Activated naive CD4-positive, alpha-beta T cell treated with anti-CD3 and anti-CD28 coated beads for 36 hours (primary cell): ENCODE data around the gene ACSS1. TPM values are rescaled to one million over a fixed set of nuclear protein-coding genes. Genes with fewer than 3 reads are reported as not detected.
A peak's percentile ranks its signal among the peaks of the same experiment; 100 is the strongest.

ENCODE experiments used
- CTCF ChIA-PET: fragments of 350-600 bp; sonication (Branson Sonifier 250); formaldehyde crosslinking; loops from one replicate; lab custom pipeline; 2021; ENCODE audit warnings: antibody characterized with exemption; lab: Charles Lee
- DNase-seq: peaks from one replicate; pipeline ENCODE4 v3.0.0-alpha.2; 2020
- H3K27ac Mint-ChIP-seq: one replicate; pipeline ENCODE4 v1.8.0; 2021; ENCODE audit warnings: mild to moderate bottlenecking, mixed read lengths
- H3K27me3 Mint-ChIP-seq: one replicate; pipeline ENCODE4 v1.8.0; 2021; ENCODE audit warnings: low read depth, mixed read lengths
- H3K36me3 Mint-ChIP-seq: one replicate; pipeline ENCODE4 v1.8.0; 2021; ENCODE audit warnings: low read depth, mixed read lengths
- H3K4me1 Mint-ChIP-seq: one replicate; pipeline ENCODE4 v1.8.0; 2021; ENCODE audit warnings: low read depth, mixed read lengths
- H3K4me3 Mint-ChIP-seq: one replicate; pipeline ENCODE4 v1.8.0; 2021; ENCODE audit warnings: mild to moderate bottlenecking, moderate library complexity, mixed read lengths
- H3K9me3 Mint-ChIP-seq: one replicate; pipeline ENCODE4 v1.8.0; 2021; ENCODE audit warnings: mixed read lengths
- intact Hi-C: fragments of 100-400 bp; cut with micrococcal nuclease; formaldehyde crosslinking; loops from one replicate; pipeline ENCODE4 v1.15.1; 2023
- total RNA-seq, 2 experiments: library from RNA; stranded (reverse); gene quantifications; one replicate each; pipeline ENCODE4 v1.2.3, GENCODE V29; 2021

Gene ACSS1
- total RNA-seq, result 10 to 100 TPM in 1 of 2 experiments, 1 to 10 TPM in 1; 9.4 to 10.1 TPM

GRCh38 chr20:25058051-25058846 is at the start of gene ACSS1:
Gene ACSS1, minus strand, starts transcription at chr20:25058139. Its CDS starts 37 bp downstream, at chr20:25058102.
- CTCF ChIA-PET, result interaction anchor here (0.6 to 2.8 kb wide), 3 partner anchors 20 to 680 kb away, joined by 3 to 24 read pairs (median 3); no protein-coding TSS in a partner anchor
- no peaks in the 10 kb centered on the region for H3K36me3 Mint-ChIP-seq
- no peaks in the 10 kb centered on the region for H3K27me3 Mint-ChIP-seq
- peak within 1 kb of the TSS; percentile 72 for H3K4me3 Mint-ChIP-seq
- peaks cover 37% of the 10 kb centered on the region for H3K4me1 Mint-ChIP-seq
- DNase-seq, result peak; percentile 80
- no peaks in the 10 kb centered on the region for H3K9me3 Mint-ChIP-seq
- H3K27ac Mint-ChIP-seq, result peak within 1 kb of the TSS; percentile 72
- intact Hi-C loops, result loop anchor here (1.0 to 10.0 kb wide), 4 partner anchors 32 to 1693 kb away; partner anchors contain the start of genes GINS1 and GZF1

GRCh38 chr20:25103526-25103925 is 45.6 kb upstream of the ACSS1 start:
- H3K27me3 Mint-ChIP-seq, result peaks cover 16% of the 10 kb centered on the region
- CTCF ChIA-PET, result interaction anchor here (0.6 kb wide), 1 partner anchor 89 kb away, joined by 4 read pairs; no protein-coding TSS in a partner anchor
- H3K27ac Mint-ChIP-seq, result no peak overlapping the region
- DNase-seq, result no peak
- H3K4me1 Mint-ChIP-seq, result peaks cover 11% of the 10 kb centered on the region
- no peaks in the 10 kb centered on the region for H3K9me3 Mint-ChIP-seq
- intact Hi-C loops, result no loop called here
- no peak overlapping the region for H3K4me3 Mint-ChIP-seq
- H3K36me3 Mint-ChIP-seq, result no peaks in the 10 kb centered on the region

- no peaks in the 10 kb centered on the region for H3K9me3 Mint-ChIP-seq
- DNase-seq, result no peak
- H3K4me3 Mint-ChIP-seq, result no peak overlapping the region
- H3K4me1 Mint-ChIP-seq, result peaks cover 11% of the 10 kb centered on the region
- CTCF ChIA-PET, result interaction anchor here (1.0 kb wide), 1 partner anchor 17 kb away, joined by 3 read pairs; no protein-coding TSS in a partner anchor
- no peaks in the 10 kb centered on the region for H3K36me3 Mint-ChIP-seq
- H3K27ac Mint-ChIP-seq, result no peak overlapping the region
- peaks cover 6% of the 10 kb centered on the region for H3K27me3 Mint-ChIP-seq
- intact Hi-C loops, result no loop called here
Observed at GRCh38 chr20:25100914-25101313, 43.0 kb upstream of the ACSS1 start.

- CTCF ChIA-PET, result no interaction called here
- Mint-ChIP-seq H3K4me3 (no peak overlapping the region), H3K36me3 (no peaks in the 10 kb centered on the region), H3K27me3 (peaks cover 5% of the 10 kb centered on the region), H3K4me1 (peaks cover 11% of the 10 kb centered on the region), H3K27ac (no peak overlapping the region), H3K9me3 (no peaks in the 10 kb centered on the region)
- intact Hi-C loops, result no loop called here
- DNase-seq, result no peak
Observed at GRCh38 chr20:25099601-25100140, 41.7 kb upstream of the ACSS1 start.

- CTCF ChIA-PET, result no interaction called here
- intact Hi-C loops, result no loop called here
Observed at GRCh38 chr20:25097498-25097897, 39.6 kb upstream of the ACSS1 start.

GRCh38 chr20:25090492-25091429 is 32.8 kb upstream of the ACSS1 start:
- no peaks in the 10 kb centered on the region for H3K36me3 Mint-ChIP-seq
- peaks cover 28% of the 10 kb centered on the region for H3K4me1 Mint-ChIP-seq
- H3K27ac Mint-ChIP-seq, result peak overlapping the region; percentile 44
- peak overlapping the region; percentile 41 for H3K4me3 Mint-ChIP-seq
- peaks cover 7% of the 10 kb centered on the region for H3K27me3 Mint-ChIP-seq
- H3K9me3 Mint-ChIP-seq, result no peaks in the 10 kb centered on the region
- CTCF ChIA-PET, result interaction anchor here (0.9 to 3.3 kb wide), 7 partner anchors 12 to 96 kb away, joined by 3 to 17 read pairs (median 5); partner anchors contain the start of gene APMAP
- intact Hi-C loops, result loop anchor here (1.0 to 5.0 kb wide), 6 partner anchors 32 to 148 kb away; partner anchors contain the start of genes ACSS1 and APMAP
- peak; percentile 88 for DNase-seq

More at GRCh38 chr20:25097498-25097897, 39.6 kb upstream of the ACSS1 start:
- H3K27ac Mint-ChIP-seq, result no peak overlapping the region
- no peak for DNase-seq
- H3K36me3 Mint-ChIP-seq, result no peaks in the 10 kb centered on the region
- no peak overlapping the region for H3K4me3 Mint-ChIP-seq
- peaks cover 11% of the 10 kb centered on the region for H3K4me1 Mint-ChIP-seq
- H3K9me3 Mint-ChIP-seq, result no peaks in the 10 kb centered on the region
- peaks cover 2% of the 10 kb centered on the region for H3K27me3 Mint-ChIP-seq

GRCh38 chr20:25089662-25090061 is 31.7 kb upstream of the ACSS1 start:
- no peak overlapping the region for H3K4me3 Mint-ChIP-seq
- no peaks in the 10 kb centered on the region for H3K36me3 Mint-ChIP-seq
- H3K9me3 Mint-ChIP-seq, result no peaks in the 10 kb centered on the region
- peaks cover 32% of the 10 kb centered on the region for H3K4me1 Mint-ChIP-seq
- H3K27me3 Mint-ChIP-seq, result peaks cover 16% of the 10 kb centered on the region
- H3K27ac Mint-ChIP-seq, result no peak overlapping the region
- no peak for DNase-seq
- CTCF ChIA-PET, result interaction anchor here (1.7 to 3.3 kb wide), 2 partner anchors 11 to 95 kb away, joined by 9 to 17 read pairs; partner anchors contain the start of gene APMAP
- intact Hi-C loops, result loop anchor here (1.0 to 5.0 kb wide), 5 partner anchors 31 to 149 kb away; partner anchors contain the start of gene ACSS1

- CTCF ChIA-PET, result interaction anchor here (1.7 to 3.3 kb wide), 2 partner anchors 10 to 95 kb away, joined by 9 to 17 read pairs; partner anchors contain the start of gene APMAP
- DNase-seq, result no peak
- Mint-ChIP-seq H3K4me1 (peaks cover 37% of the 10 kb centered on the region), H3K27me3 (peaks cover 22% of the 10 kb centered on the region), H3K36me3 (no peaks in the 10 kb centered on the region), H3K27ac (no peak overlapping the region), H3K4me3 (no peak overlapping the region), H3K9me3 (no peaks in the 10 kb centered on the region)
- intact Hi-C loops, result no loop called here
Observed at GRCh38 chr20:25089096-25089495, 31.2 kb upstream of the ACSS1 start.

- Mint-ChIP-seq H3K4me3 (no peak overlapping the region), H3K27me3 (peaks cover 29% of the 10 kb centered on the region), H3K4me1 (peaks cover 43% of the 10 kb centered on the region), H3K27ac (no peak overlapping the region), H3K36me3 (no peaks in the 10 kb centered on the region), H3K9me3 (no peaks in the 10 kb centered on the region)
- CTCF ChIA-PET, result interaction anchor here (3.3 kb wide), 1 partner anchor 94 kb away, joined by 17 read pairs; the partner anchor contains the start of gene APMAP
- DNase-seq, result no peak
- intact Hi-C loops, result no loop called here
Observed at GRCh38 chr20:25088267-25088666, 30.3 kb upstream of the ACSS1 start.

- Mint-ChIP-seq H3K4me3 (no peak overlapping the region), H3K4me1 (peaks cover 48% of the 10 kb centered on the region), H3K9me3 (no peaks in the 10 kb centered on the region), H3K27ac (no peak overlapping the region), H3K27me3 (peaks cover 36% of the 10 kb centered on the region), H3K36me3 (peaks cover 2% of the 10 kb centered on the region)
- no peak for DNase-seq
- CTCF ChIA-PET, result no interaction called here
- intact Hi-C loops, result no loop called here
Observed at GRCh38 chr20:25087186-25087929, 29.4 kb upstream of the ACSS1 start.
